Fibroblast of pulmonary artery (primary cell): ENCODE results near the gene ZDHHC17.

Source experiments
- DNase-seq: peaks from one replicate; pipeline ENCODE4 v3.0.0-alpha.2; 2010; ENCODE audit warnings: low read depth
- H3K4me3 ChIP-seq: replicated peaks from 2 replicates; pipeline ENCODE4 v1.5.1; 2011; ENCODE audit warnings: low read depth, mild to moderate bottlenecking, control low read depth, low read length, moderate library complexity
- CTCF ChIP-seq: IDR thresholded peaks from 2 replicates; pipeline ENCODE4 v1.5.1; 2011; ENCODE audit warnings: mild to moderate bottlenecking, control low read depth, low read length, inconsistent platforms; ENCODE audit errors: missing control alignments

Gene ZDHHC17

DNA sequence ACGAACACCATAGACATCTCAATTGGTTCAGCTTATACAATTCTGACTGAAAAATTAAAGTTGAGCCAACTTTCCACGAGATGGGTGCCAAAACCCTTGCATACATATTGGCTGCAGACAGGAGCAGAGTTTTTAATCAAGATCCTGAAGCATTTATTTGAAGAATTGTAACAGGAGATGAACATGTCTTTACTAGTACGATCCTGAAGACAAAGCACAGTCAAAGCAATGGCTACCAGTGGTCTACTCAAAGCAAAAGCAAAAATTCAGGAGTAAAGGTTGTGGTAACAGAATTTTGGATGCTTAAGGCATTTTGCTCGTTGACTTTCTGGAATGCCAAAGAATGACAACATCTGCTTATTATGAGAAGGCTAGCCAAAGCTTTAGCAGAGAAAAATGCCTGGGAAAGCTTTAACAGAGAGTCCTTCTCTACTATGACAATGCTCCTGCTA is 20.7 kb downstream of the ZDHHC17 start:
- H3K4me3 ChIP-seq, result no peak overlapping the region
- peak; percentile 67 for DNase-seq
- TF ChIP-seq CTCF, result no peak

DNA sequence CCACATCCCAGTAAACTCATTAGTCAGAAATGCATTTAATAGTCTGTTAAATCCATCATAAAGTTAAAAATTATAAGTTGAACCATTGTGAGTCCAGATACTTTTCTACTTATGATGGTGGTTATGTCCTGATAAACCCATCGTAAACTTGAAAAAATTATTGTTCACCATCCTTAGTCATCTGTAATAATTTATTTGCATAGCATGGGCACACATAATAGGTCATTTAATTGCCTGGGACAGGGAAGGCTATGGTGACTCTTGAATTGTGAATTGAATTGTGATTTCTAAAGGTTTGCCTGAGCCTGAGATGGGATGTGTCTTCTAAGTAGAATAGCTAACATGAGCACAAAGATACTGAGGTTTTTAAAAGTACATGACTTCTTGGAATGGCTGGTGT is 21.5 kb downstream of the ZDHHC17 start:
- TF ChIP-seq CTCF, result no peak
- H3K4me3 ChIP-seq, result no peak overlapping the region
- DNase-seq, result no peak

GRCh38 chr12:76786986-76787385 is 23.1 kb downstream of the ZDHHC17 start:
- TF ChIP-seq CTCF, result no peak
- no peak overlapping the region for H3K4me3 ChIP-seq
- DNase-seq, result no peak

GRCh38 chr12:76787689-76788088 is 23.8 kb downstream of the ZDHHC17 start:
- no peak for TF ChIP-seq CTCF
- no peak for DNase-seq
- no peak overlapping the region for H3K4me3 ChIP-seq

DNA sequence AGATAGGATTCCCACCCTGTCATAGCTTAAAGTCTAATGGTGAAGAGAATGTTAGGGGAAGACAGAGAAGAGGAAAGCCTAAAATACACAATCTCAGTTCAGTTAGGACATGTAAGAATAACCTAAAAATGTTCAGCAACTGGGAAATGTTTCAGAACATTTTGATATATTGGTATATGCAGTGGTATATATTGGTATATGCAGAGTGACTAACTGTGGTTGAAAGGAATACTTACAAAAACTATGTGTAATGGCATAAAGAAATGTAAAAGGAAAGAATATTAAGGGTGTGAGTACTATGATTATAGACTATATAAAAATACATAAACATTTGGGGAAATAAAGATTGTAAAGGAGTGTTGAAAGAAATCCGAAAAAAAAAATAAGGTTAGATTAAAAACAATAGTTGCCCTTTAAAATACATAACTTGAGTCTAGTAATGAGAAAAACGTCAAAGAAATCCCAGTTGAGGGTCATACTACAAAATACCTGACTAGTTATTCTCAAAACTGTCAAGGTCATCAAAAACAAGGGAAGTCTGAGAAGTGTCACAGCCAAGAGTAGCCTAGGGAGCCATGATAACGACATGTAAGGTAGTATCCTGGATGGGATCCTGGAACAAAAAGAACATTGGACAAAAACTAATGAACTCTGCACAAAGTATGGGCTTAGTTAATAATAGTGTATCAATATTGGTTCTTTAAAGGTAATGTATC is 25.6 kb downstream of the ZDHHC17 start:
- no peak overlapping the region for H3K4me3 ChIP-seq
- no peak for DNase-seq
- TF ChIP-seq CTCF, result no peak

DNA sequence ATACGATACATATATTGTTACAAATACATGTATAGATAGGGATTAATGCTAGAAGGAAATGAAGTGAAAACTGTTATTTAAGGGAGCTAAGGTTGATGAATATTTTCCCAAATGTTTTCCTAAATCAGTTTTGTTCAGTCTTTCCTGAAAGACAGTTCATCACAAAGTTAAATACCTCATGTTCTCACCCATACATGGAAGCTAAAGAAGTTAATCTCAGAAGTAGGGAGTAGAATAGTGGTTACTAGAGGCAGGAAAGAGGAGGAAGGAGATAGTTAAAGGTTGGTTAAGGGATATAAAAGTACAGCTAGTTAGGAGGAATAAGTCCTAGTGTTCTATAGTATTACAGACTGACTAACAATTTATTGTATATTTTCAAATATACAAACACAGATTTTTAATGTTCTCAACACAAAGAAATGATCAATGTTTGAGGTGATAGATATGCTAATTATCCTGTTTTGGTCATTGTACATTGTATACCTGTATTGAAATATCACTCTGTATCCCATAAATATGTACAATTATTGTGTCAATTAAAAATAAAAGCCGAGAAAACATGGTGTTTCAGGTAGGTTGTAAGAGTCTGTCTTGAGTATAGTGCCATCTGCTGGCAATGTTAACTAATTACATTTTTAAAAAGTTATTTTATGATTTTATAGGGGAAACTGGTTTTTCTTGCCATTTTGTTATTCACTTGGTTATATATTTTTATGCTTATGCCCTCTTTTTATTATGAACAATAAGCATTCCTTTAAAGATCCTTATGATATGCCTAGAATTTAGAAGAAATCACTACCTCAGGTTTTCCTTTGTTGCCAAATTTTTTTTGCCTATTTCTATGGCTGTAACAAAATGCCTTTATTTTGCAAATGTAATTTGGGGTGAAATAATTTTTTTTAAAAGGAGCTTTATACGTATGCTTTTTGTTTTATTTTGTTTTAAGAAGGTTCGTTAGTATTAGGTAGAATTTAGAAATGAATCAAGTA is 26.9 kb downstream of the ZDHHC17 start:
- peak; percentile 37 for DNase-seq
- no peak overlapping the region for H3K4me3 ChIP-seq
- TF ChIP-seq CTCF, result peak; percentile 45
